ENCODE data around the gene PLXNC1. TPM values are rescaled to one million over a fixed set of nuclear protein-coding genes. Genes with fewer than 3 reads are reported as not detected.

Gene PLXNC1
- total and polyA plus RNA-seq, 9 donors: 8.2 to 33.7 (median 17.5) TPM

DNA sequence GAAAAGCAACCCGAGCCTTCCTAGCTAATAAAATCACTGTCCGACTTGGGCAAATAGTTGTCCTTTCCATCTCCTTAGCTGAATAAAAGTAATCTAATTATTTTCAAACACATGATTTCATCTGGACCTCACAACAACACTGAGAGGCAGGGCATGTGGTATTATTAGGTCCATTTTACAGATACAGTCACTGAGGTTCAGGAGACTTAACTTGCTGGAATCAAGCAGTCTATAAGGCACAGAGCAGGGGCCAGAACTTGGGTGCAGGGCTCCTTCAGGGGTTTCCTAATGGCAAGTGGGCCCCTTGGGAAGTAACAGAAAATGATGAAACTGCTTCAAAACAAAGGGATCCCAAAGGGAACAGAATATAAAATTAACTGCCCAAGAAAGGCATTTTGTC, 15.5 kb downstream of the PLXNC1 start:
- intact Hi-C loops (cut with DNase I): no loop called here
- no peak overlapping the region for H3K27ac ChIP-seq
- TF ChIP-seq, protein P1, sequence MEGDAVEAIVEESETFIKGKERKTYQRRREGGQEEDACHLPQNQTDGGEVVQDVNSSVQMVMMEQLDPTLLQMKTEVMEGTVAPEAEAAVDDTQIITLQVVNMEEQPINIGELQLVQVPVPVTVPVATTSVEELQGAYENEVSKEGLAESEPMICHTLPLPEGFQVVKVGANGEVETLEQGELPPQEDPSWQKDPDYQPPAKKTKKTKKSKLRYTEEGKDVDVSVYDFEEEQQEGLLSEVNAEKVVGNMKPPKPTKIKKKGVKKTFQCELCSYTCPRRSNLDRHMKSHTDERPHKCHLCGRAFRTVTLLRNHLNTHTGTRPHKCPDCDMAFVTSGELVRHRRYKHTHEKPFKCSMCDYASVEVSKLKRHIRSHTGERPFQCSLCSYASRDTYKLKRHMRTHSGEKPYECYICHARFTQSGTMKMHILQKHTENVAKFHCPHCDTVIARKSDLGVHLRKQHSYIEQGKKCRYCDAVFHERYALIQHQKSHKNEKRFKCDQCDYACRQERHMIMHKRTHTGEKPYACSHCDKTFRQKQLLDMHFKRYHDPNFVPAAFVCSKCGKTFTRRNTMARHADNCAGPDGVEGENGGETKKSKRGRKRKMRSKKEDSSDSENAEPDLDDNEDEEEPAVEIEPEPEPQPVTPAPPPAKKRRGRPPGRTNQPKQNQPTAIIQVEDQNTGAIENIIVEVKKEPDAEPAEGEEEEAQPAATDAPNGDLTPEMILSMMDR (IDR thresholded peaks at IDR 0.05): no peak
- TF ChIP-seq EP300 (IDR thresholded peaks at IDR 0.05) (no peak), POLR2A (IDR thresholded peaks at IDR 0.05) (no peak)
- no peak overlapping the region for H3K4me3 ChIP-seq
- no peaks in the 10 kb centered on the region for H3K9me3 ChIP-seq
- H3K36me3 ChIP-seq: no peaks in the 10 kb centered on the region
- H3K27me3 ChIP-seq: no peaks in the 10 kb centered on the region
- no peaks in the 10 kb centered on the region for H3K4me1 ChIP-seq (ENCODE audit: insufficient read depth)
- no peak for DNase-seq
- WGBS, 3 donors: 90 to 94% (median 92%) methylated on average over 2 of the region's 2 CpGs

DNA sequence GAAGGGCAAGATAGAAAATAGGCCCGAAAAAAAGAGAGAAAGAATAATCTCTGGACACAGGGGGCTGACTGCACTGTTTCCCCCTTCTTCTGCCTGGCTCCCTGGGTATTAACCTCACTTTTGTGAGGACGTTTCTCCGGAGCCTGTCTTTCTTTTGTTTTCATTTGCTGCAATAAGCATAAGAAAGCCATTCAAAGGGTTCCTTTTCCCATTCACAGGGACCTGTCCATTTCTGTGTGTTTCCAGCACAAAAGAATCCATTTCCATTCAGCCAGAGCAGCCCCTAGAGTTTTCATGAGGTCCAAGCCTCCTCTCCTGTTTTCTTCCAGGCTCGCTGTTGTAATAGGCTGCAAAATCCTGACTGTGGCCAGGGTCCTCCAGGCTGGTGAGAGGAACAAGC, 16.8 kb downstream of the PLXNC1 start:
- H3K4me1 ChIP-seq (ENCODE audit: insufficient read depth): no peaks in the 10 kb centered on the region
- H3K4me3 ChIP-seq: no peak overlapping the region
- TF ChIP-seq POLR2A (IDR thresholded peaks at IDR 0.05) (no peak), EP300 (IDR thresholded peaks at IDR 0.05) (no peak)
- TF ChIP-seq, protein P1 (IDR thresholded peaks at IDR 0.05): no peak
- DNase-seq: no peak
- H3K9me3 ChIP-seq: no peaks in the 10 kb centered on the region
- no peaks in the 10 kb centered on the region for H3K36me3 ChIP-seq
- no peak overlapping the region for H3K27ac ChIP-seq
- H3K27me3 ChIP-seq: no peaks in the 10 kb centered on the region
- WGBS, 3 donors: 80 to 85% (median 82%) methylated on average over 4 of the region's 4 CpGs
- intact Hi-C loops (cut with DNase I): no loop called here

DNA sequence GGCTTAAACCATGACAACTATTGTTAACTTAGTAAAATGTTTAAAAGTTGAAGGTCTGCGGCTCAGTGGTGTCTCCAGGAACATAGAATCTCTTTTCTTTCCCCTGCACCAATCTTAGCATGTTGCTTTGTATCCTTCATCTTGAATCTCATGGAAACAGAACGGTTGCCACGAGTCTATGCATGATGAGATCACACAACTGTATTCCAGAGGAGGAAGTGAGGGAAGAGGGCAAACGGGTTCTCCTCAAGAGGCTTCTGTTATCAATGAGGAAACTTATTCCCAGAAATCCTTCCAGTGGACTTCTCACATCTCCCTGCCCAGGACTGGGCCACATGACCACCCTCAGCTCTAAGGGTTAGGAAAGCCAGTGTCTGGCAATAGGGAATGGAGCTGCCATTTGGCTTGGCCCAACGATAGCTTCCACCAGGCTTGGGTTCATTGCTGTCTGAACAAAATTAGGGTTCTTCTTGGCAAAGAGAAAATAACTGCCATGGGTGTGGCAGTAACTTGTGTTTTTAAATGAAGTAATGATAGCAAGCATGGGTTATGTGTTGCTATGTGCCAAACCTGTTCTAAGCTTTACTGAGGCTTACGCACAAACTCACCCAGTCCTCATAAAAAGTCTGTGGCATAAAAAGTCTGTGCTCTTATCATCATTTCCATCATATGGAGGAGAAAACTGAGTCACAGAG, 17.4 kb downstream of the PLXNC1 start:
- Histone ChIP-seq H3K9me3 (no peaks in the 10 kb centered on the region), H3K4me1 (ENCODE audit: insufficient read depth) (no peaks in the 10 kb centered on the region), H3K27me3 (no peaks in the 10 kb centered on the region), H3K27ac (no peak overlapping the region), H3K4me3 (no peak overlapping the region), H3K36me3 (no peaks in the 10 kb centered on the region)
- WGBS, 3 donors: 87 to 91% (median 90%) methylated on average over 6 of the region's 6 CpGs
- TF ChIP-seq, protein P1 (IDR thresholded peaks at IDR 0.05): no peak
- TF ChIP-seq EP300 (IDR thresholded peaks at IDR 0.05): no peak
- no peak for DNase-seq
- intact Hi-C loops (cut with DNase I): no loop called here

DNA sequence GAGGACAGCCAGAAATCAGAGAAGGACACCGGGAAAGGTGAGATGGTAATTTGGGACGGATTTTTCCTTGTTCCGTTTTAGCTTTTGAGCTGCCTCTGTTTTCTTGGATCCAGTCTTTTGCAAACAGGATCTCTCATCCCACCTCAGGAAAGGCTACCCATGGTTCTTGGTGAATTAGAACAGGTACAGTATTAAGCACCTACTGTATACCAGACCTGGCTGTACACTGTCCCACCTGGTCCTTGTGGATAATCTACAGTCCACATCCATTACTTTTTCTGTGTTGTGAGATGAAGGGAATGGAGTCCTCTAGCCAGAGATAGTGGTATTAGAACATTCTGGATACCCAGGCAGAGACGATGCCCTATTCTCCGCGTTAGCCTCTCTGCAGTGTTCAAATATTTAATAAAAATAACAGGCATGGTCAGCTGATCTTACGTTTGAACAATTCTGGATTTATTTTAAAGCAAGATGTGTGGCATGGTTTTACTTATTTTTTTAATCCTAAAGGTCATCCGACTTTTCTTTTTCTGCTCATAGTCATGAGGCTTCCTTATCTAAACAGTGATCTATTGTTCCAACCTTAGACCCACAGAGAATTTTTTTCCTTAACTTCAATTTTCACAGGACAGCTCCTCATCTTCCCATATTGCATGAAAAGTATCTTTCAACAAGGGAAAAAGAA, 18.8 kb downstream of the PLXNC1 start:
- Histone ChIP-seq H3K27me3 (no peaks in the 10 kb centered on the region), H3K4me1 (ENCODE audit: insufficient read depth) (no peaks in the 10 kb centered on the region), H3K36me3 (no peaks in the 10 kb centered on the region), H3K9me3 (no peaks in the 10 kb centered on the region), H3K4me3 (no peak overlapping the region), H3K27ac (no peak overlapping the region)
- intact Hi-C loops (cut with DNase I): no loop called here
- DNase-seq: no peak
- 82 to 92% (median 85%) methylated on average over 8 of the region's 8 CpGs for WGBS, 3 donors
- TF ChIP-seq POLR2A (IDR thresholded peaks at IDR 0.05): no peak
- TF ChIP-seq EP300 (IDR thresholded peaks at IDR 0.05): no peak
- TF ChIP-seq, protein P1 (IDR thresholded peaks at IDR 0.05): no peak
